ENCODE data around the gene RNF32.
"Not testable (repeated sequence)": the region's sequence is repeated elsewhere in the genome, so short reads cannot be mapped to it uniquely, and the experiment has no call there.

DNA sequence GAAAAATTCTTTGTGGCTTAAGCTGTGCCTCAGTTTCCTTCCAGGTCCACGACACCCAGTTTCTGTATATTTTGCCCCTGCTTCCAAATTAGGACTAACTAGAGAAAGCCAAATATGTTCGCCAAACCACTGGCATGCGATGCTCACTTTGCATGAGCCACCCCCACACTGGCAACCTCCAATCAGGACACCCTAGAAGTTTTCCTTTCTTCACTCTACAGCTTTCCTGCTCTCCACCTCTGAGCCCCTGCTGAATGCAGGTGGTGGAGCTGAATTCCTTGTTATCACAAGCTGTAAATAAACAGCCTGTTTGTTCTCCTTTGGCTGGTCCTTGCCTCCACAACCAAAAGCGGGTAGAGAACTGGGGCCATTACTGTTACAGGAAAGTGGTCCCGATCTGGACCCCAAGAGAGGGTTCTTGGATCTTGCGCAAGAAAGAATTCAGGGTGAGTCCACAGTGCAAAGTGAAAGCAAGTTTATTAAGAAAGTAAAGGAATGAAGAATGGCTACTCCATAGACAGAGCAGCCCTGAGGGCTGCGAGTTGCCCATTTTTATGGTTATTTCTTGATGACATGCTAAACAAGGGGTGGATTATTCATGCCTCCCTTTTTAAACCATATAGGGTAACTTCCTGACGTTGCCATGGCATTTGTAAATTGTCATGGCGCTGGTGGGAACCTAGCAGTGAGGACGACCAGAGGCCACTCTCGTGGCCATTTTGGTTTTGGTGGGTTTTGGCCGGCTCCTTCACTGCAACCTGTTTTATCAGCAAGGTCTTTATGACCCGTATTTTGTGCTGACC lies 20.9 kb upstream of the RNF32 start:
- TF ChIP-seq, protein P1, sequence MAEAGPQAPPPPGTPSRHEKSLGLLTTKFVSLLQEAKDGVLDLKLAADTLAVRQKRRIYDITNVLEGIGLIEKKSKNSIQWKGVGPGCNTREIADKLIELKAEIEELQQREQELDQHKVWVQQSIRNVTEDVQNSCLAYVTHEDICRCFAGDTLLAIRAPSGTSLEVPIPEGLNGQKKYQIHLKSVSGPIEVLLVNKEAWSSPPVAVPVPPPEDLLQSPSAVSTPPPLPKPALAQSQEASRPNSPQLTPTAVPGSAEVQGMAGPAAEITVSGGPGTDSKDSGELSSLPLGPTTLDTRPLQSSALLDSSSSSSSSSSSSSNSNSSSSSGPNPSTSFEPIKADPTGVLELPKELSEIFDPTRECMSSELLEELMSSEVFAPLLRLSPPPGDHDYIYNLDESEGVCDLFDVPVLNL (CRISPR knock-in tag; IDR thresholded peaks at IDR 0.05; ENCODE audit: borderline replicate concordance, low read depth), result not testable (repeated sequence)
- TF ChIP-seq, protein P2, sequence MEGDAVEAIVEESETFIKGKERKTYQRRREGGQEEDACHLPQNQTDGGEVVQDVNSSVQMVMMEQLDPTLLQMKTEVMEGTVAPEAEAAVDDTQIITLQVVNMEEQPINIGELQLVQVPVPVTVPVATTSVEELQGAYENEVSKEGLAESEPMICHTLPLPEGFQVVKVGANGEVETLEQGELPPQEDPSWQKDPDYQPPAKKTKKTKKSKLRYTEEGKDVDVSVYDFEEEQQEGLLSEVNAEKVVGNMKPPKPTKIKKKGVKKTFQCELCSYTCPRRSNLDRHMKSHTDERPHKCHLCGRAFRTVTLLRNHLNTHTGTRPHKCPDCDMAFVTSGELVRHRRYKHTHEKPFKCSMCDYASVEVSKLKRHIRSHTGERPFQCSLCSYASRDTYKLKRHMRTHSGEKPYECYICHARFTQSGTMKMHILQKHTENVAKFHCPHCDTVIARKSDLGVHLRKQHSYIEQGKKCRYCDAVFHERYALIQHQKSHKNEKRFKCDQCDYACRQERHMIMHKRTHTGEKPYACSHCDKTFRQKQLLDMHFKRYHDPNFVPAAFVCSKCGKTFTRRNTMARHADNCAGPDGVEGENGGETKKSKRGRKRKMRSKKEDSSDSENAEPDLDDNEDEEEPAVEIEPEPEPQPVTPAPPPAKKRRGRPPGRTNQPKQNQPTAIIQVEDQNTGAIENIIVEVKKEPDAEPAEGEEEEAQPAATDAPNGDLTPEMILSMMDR (IDR thresholded peaks at IDR 0.05), result not testable (repeated sequence)
- not testable (repeated sequence) for TF ChIP-seq TP53 (CRISPR knock-in tag; IDR thresholded peaks at IDR 0.05); ESRRA (CRISPR knock-in tag; IDR thresholded peaks at IDR 0.05; ENCODE audit: borderline replicate concordance); RELA (CRISPR knock-in tag; IDR thresholded peaks at IDR 0.05; ENCODE audit: borderline replicate concordance); NR2C2 (CRISPR knock-in tag; IDR thresholded peaks at IDR 0.05); ZNF317 (CRISPR knock-in tag; IDR thresholded peaks at IDR 0.05; ENCODE audit: borderline replicate concordance, low read depth); MXD4 (CRISPR knock-in tag; IDR thresholded peaks at IDR 0.05; ENCODE audit: borderline replicate concordance)
- TF ChIP-seq, protein P3, sequence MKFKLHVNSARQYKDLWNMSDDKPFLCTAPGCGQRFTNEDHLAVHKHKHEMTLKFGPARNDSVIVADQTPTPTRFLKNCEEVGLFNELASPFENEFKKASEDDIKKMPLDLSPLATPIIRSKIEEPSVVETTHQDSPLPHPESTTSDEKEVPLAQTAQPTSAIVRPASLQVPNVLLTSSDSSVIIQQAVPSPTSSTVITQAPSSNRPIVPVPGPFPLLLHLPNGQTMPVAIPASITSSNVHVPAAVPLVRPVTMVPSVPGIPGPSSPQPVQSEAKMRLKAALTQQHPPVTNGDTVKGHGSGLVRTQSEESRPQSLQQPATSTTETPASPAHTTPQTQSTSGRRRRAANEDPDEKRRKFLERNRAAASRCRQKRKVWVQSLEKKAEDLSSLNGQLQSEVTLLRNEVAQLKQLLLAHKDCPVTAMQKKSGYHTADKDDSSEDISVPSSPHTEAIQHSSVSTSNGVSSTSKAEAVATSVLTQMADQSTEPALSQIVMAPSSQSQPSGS (CRISPR knock-in tag; IDR thresholded peaks at IDR 0.05; ENCODE audit: borderline replicate concordance, low read depth), result not testable (repeated sequence)

All from WTC11 (cell line).